RPMI8226 (cell line): ENCODE data around the gene OSBPL5.
"Not testable (repeated sequence)": the region's sequence is repeated elsewhere in the genome, so short reads cannot be mapped to it uniquely, and the experiment has no call there.

Experiments
- DNase-seq: peaks from one replicate; pipeline ENCODE4 v3.0.0-alpha.2; 2015

The OSBPL5 gene

GRCh38 chr11:3181725-3182461 is 16.8 kb upstream of the OSBPL5 start:
- no peak for DNase-seq

GRCh38 chr11:3180869-3181268 is 15.8 kb upstream of the OSBPL5 start:
- no peak for DNase-seq

- no peak for DNase-seq
Measured at GRCh38 chr11:3178349-3178748, 13.2 kb upstream of the OSBPL5 start.

- no peak for DNase-seq
Measured at GRCh38 chr11:3177931-3178330, 12.8 kb upstream of the OSBPL5 start.

- DNase-seq: no peak
Measured at GRCh38 chr11:3176487-3176886, 11.4 kb upstream of the OSBPL5 start.

- DNase-seq: no peak
Measured at GRCh38 chr11:3175194-3175593, 10.1 kb upstream of the OSBPL5 start.

GRCh38 chr11:3174387-3174786 is 9.3 kb upstream of the OSBPL5 start:
- no peak for DNase-seq

GRCh38 chr11:3173795-3174194 is 8.7 kb upstream of the OSBPL5 start:
- no peak for DNase-seq

GRCh38 chr11:3171931-3172560 is 6.9 kb upstream of the OSBPL5 start:
- no peak for DNase-seq

GRCh38 chr11:3170756-3171650 is 5.9 kb upstream of the OSBPL5 start:
- DNase-seq: no peak

- no peak for DNase-seq
Measured at GRCh38 chr11:3170044-3170755, 5.1 kb upstream of the OSBPL5 start.

GRCh38 chr11:3169255-3170043 is 4.3 kb upstream of the OSBPL5 start:
- DNase-seq: peak; percentile 13

- DNase-seq: not testable (repeated sequence)
Measured at GRCh38 chr11:3168742-3169254, 3.7 kb upstream of the OSBPL5 start.

GRCh38 chr11:3167143-3168119 is 2.3 kb upstream of the OSBPL5 start:
- DNase-seq: no peak

GRCh38 chr11:3166268-3167142 is 1.4 kb upstream of the OSBPL5 start:
- peak; percentile 28 for DNase-seq

GRCh38 chr11:3165916-3166267 is 782 bp upstream of the OSBPL5 start:
- no peak for DNase-seq

GRCh38 chr11:3164552-3165151 is 458 bp downstream of the OSBPL5 start:
- no peak for DNase-seq

GRCh38 chr11:3164138-3164551 is 965 bp downstream of the OSBPL5 start:
- DNase-seq: no peak
